Hematopoietic multipotent progenitor cell treated with erythropoietin and hydrocortisone succinate and interleukin-3 and kit ligand, for 15 days (in vitro differentiated cells): ENCODE results near the gene KRTAP4-2.
"Not testable (repeated sequence)": the region's sequence is repeated elsewhere in the genome, so short reads cannot be mapped to it uniquely, and the experiment has no call there.

Experiments used
- DNase-seq: peaks from one replicate; pipeline ENCODE4 v3.0.0-alpha.2; 2015; ENCODE audit warnings: low spot score

KRTAP4-2 gene

GRCh38 chr17:41177727-41178271 is at the start of gene KRTAP4-2:
Gene KRTAP4-2 (minus strand): TSS chr17:41178221. CDS start chr17:41178164, 57 bp downstream.
- no peak for DNase-seq

GRCh38 chr17:41226598-41227095 is 48.6 kb upstream of the KRTAP4-2 start, which contains the start of gene KRTAP9-2:
Gene KRTAP9-2 (plus strand): TSS chr17:41226648. CDS start chr17:41226655, 7 bp downstream.
- DNase-seq = not testable (repeated sequence)

- no peak for DNase-seq
Observed at GRCh38 chr17:41226051-41226450, 48.0 kb upstream of the KRTAP4-2 start.

GRCh38 chr17:41223821-41224220 is 45.8 kb upstream of the KRTAP4-2 start:
- DNase-seq = no peak

GRCh38 chr17:41215681-41216080 is 37.7 kb upstream of the KRTAP4-2 start:
- no peak for DNase-seq

GRCh38 chr17:41212524-41213169 is 34.6 kb upstream of the KRTAP4-2 start:
- DNase-seq = no peak

DNA sequence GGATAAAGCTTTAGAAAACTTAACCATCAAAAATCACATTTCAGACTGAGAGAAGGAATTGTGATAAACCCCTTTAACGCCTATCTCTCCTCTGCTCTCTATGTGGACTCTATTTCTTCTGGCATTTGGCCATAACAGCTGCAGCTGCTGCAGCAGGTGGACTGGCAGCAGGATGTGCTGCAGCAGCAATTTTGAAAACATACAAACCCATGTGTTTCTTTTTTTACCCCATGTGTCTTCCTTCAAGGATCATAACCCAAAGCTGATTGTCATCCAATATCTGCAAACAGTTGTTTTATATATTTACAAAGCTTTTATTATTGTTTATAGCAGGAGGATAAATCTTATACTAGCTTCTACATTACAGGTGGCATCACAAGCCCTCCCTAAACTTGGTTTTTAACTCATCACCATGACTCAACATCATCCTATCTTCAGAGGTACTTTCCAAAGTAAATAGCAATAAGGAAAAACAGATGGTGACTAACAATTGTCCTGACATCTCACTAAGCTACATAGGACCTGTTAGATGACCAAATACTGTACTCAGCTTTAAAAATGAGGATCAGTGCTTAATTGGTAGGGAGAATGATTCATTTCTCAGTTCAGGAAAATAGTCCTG is 33.9 kb upstream of the KRTAP4-2 start:
- DNase-seq = no peak

DNA sequence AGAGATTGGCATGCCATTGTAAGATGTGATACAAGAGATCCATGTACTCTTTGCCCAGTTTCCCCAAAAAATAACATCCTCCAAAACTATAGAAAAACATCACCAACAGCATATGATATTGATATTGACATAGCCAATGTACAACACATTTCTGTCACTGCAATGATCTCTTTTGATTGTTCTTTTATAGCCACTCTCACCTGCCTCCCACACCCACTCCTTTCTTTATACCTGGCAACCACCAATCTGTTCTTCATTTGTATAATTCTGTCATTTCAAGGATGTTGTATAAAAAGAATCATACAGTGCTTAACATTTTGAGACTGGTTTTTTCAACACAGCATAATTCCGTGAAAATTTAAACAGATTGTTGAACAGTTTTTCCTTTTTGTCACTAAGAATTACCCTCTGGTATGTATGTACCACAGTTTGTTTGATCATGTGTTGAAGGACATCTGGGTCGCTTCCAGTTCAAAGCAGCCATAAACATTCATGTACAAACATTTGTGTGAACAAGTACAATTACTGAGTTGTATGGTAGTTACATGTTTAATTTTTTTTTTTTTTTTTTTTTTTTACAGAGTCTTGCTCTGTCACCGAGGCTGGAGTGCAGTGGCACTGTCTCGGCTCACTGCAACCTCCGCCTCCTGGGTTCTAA is 21.5 kb upstream of the KRTAP4-2 start:
- DNase-seq = no peak

DNA sequence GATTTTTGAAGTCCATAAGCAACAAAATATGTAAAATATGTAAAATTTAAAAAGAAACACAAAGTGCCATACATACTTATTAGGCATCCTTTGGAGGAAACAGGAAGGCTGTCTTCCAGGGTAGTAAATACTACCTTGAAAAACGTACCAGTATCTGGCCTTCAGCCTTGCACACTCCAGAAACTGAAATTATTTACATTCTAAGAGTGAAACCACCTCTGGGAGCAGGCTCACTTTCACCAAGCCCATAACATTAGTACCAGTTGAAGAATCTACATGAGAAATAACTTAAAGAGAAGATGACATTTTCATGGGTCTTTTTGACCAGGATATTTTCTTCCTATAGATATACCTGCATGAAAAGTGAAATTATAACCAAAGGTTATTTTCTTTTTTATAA is 18.0 kb upstream of the KRTAP4-2 start:
- no peak for DNase-seq

DNA sequence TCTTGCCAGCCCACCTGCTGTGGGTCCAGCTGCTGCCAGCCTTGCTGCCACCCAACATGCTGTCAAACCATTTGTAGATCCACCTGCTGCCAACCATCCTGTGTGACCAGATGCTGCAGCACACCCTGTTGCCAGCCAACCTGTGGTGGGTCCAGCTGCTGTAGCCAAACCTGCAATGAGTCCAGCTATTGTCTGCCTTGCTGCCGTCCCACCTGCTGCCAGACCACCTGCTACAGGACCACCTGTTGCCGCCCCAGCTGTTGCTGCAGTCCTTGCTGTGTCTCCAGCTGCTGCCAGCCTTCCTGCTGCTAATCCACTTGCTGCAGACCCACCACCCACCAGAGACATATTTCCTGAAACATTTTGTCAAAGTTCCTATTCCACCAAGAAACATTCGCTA is 12.3 kb upstream of the KRTAP4-2 start:
- no peak for DNase-seq

DNA sequence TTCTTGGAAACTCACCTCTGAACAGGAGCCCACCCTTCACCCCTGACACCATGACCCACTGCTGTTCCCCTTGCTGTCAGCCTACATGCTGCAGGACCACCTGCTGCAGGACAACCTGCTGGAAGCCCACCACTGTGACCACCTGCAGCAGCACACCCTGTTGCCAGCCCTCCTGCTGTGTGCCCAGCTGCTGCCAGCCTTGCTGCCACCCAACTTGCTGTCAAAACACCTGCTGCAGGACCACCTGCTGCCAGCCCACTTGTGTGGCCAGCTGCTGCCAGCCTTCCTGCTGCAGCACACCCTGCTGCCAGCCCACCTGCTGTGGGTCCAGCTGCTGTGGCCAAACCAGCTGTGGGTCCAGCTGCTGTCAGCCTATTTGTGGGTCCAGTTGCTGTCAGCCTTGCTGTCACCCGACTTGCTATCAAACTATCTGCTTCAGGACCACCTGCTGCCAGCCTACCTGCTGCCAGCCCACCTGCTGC is 11.9 kb upstream of the KRTAP4-2 start, which contains the start of gene KRTAP9-1:
KRTAP9-1 (plus strand) TSS at position 51 of the 482 bp plus-strand sequence; CDS start at position 51, 0 bp downstream.
- not testable (repeated sequence) for DNase-seq

DNA sequence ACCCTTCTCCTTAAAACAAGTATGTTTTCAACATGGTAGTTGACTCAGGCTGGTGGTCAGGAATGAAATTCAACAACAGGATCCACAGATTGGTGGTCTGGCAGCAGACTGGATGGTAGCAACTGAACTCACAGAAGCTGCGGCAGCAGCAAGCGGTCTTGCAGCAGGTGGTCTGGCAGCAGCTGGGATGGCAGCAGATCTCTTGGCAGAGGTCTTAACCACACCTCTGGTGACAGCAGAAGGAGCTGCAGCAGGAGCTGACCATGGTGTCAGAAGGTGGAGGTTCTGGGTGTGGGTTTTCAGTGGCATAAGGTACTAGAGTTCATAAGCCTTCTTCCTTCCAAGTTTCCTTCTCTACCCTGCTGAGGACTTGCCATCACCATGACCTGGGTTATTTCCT is 8.9 kb upstream of the KRTAP4-2 start:
- no peak for DNase-seq

DNA sequence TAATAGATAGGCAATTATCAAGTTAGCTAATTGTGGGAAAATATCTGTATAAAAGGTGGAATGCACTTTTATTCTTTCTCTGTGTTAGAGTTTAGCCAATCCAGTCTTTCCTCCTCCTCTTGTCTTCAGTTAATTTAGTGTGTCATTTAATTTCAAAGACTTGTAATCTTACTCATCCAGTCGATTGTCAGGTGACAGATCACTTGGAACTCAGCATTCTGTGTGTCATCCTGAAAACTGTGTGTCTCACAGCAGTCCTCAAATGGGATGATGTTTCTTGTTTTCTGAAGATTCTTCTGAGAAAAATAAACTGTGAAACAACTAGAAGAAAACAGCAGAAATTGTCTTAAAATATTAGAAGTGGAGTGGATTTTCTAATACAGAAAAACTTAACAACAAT is 7.0 kb upstream of the KRTAP4-2 start:
- no peak for DNase-seq

- no peak for DNase-seq
Observed at GRCh38 chr17:41184480-41184961, 6.5 kb upstream of the KRTAP4-2 start, which contains the start of gene KRTAP4-1. Gene KRTAP4-1 (minus strand): TSS chr17:41184911. CDS start chr17:41184854, 57 bp downstream.

- no peak for DNase-seq
Observed at GRCh38 chr17:41178843-41179616, 1.0 kb upstream of the KRTAP4-2 start.

DNA sequence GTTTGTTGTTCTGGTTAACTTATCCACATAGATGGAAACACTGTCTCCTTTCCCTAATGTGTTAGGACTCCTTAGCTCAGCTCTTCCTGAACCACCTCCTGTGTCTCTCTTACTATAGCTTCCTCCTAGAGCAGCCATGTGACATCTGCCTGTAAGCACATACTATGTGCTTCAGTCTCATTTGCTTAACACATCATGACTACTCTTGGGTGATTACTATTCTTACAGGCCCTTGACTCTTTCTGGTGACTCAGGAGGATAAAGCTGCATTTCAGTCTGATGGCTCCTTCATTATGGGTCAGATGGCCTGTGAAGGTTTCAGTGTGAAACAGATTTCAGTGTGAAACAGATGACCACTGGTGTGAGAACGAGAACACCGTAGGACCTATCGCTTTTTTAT is 320 bp upstream of the KRTAP4-2 start:
- DNase-seq = no peak

DNA sequence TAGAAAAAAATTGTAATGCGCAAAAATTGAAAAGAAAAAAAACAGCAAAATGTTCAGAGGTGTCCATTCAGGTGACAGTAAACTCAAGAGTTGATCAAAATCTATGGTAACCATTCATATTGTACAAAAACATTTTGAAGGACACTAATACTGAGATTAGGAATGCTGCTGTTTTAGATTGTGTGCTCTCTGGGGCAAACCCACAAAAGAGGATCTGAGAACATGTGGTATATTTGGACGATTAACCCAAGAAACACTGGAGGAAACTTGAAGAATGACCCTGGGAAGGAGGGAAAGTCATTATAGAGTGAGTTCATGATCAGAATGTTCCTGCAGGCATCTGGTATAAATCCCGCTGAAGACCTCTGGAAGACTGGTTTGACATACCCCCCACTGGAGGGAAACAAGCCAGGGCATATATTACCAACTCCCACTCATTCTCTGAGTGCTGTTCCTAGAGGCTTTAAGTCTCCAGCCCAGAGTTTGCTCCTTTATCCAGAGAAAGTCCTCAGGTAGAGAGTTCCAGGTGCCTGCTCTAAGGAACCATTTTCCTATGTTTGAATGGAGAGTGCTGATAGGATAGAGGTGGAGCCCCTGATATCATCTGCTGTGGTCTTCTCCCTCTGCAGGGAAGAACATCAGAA is 1.2 kb downstream of the KRTAP4-2 start:
- DNase-seq = no peak

DNA sequence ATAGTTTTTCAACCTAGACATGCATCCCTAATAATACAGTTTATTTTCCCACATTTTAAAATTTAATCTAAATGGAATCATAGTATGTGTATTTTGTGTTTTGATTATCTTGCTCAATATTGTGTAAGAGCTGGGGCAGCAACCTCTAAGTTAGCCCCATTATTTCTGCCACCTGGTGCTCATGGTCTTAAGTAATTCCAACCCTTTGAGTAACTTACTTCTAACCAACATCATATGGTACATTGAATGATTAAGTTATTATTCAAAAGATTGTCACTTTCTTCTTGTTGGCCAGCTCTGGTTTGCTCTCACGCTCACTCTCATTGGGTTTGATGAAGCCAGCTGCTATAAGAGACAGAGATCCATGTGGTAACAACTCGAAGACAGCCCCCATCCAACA is 6.1 kb downstream of the KRTAP4-2 start:
- DNase-seq = no peak

DNA sequence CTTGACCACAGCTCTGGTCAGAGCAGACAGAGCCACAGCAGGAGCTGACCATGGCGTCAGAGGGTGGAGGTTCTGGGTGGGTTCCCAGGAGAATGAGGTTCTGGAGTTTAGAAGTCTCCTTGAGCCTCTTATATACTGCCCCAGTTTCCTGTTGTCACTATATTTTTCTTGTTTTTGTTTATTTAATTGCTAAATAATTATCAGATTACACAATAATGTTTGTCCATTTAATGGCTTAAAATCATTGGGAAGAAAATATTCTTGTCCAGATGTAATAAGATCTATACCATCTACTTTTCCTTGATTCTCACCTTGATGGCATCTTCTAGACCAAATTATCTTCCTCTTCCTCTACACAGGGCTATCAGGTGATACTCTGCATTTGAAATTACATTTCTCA is 9.9 kb downstream of the KRTAP4-2 start, which contains the start of gene KRTAP4-3:
KRTAP4-3 (minus strand) TSS at position 101 of the 400 bp plus-strand sequence; CDS start at position 52, 49 bp downstream.
- no peak for DNase-seq

- no peak for DNase-seq
Observed at GRCh38 chr17:41167561-41167960, 10.5 kb downstream of the KRTAP4-2 start.

DNA sequence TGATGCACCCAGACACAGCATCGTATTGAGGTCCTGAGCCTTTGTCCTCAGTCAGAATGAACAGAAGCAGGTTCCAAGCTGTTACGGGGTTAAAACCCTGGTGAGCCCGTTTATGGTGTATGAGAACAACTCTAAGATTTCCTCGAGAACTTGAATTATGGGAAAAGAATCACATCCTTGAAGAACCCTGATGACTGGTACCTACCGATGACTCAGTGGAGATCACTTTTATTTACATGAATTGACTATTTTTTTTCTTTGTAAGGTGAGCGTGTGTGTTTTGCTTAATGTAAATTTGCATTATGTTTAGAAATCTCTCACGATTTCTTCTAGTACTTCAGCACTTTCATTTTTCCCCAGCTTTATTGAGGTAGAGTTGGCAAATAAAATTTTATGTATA is 14.2 kb downstream of the KRTAP4-2 start:
- no peak for DNase-seq
